ENCODE data around the gene PTPN4.

- no peak for TF ChIP-seq CTCF (conservative IDR thresholded peaks at IDR 0.05 in 1 of 2, IDR thresholded peaks at IDR 0.05 in 1 of 2; ENCODE audit: low read depth in 1 of 2, low read length in 2 of 2)
- no peak for TF ChIP-seq EZH2 (IDR thresholded peaks at IDR 0.05; ENCODE audit: low read length, missing control alignments)
Observed at GRCh38 chr2:119818792-119819191, 59.1 kb downstream of the PTPN4 start.
